GM18520 (cell line): ENCODE data around the gene CFAP46.
"Not testable (repeated sequence)": the region's sequence is repeated elsewhere in the genome, so short reads cannot be mapped to it uniquely, and the experiment has no call there.

Source experiments
- ATAC-seq: cut with Tn5 transposase; IDR thresholded peaks from one replicate; pipeline ENCODE4 v1.9.1; 2021; ENCODE audit not compliant: unreplicated experiment

Gene CFAP46

GRCh38 chr10:132779549-132780294, 162.6 kb downstream of the CFAP46 start:
- no peak for ATAC-seq

DNA sequence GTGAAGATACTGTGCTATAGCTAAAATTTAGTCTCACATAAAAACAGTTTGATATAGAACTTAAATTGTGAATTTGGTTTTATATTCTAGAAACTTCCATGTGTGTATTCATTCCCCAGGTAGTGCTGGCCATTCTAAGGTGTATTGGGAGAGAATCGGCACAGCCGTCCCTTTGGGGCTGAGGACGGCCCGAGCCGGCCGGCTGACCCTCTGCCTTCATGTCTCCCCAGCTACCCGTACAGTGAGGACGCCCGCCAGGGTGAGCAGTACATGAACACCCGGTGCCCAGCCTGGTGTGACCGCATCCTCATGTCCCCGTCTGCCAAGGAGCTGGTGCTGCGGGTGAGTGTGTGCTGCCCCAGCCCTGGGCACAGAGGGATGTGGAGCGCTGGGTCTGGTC, 164.9 kb downstream of the CFAP46 start:
- no peak for ATAC-seq

DNA sequence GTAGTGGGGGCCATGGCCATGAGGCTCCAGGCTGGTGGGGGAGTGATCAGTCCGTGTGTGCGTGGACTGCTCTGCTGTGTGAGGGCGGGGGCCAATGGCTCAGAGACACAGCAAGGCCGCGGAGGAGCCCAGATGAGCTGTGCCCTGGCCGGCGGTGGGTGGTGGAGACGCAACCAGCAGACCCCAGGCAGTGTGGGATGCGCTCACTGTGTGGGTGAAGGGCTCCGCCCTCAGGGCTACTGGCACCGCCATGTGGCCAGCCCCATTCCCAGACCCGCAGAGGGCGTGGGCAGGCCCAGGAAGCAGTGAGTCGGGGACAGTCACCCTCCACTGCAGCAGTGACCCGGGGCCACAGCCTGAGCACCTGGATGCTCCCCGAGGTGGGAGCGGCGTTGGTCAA, 165.5 kb downstream of the CFAP46 start:
- no peak for ATAC-seq

GRCh38 chr10:132776186-132776585, 166.2 kb downstream of the CFAP46 start:
- ATAC-seq: no peak

- no peak for ATAC-seq
Observed at GRCh38 chr10:132774902-132775863, 167.2 kb downstream of the CFAP46 start.

DNA sequence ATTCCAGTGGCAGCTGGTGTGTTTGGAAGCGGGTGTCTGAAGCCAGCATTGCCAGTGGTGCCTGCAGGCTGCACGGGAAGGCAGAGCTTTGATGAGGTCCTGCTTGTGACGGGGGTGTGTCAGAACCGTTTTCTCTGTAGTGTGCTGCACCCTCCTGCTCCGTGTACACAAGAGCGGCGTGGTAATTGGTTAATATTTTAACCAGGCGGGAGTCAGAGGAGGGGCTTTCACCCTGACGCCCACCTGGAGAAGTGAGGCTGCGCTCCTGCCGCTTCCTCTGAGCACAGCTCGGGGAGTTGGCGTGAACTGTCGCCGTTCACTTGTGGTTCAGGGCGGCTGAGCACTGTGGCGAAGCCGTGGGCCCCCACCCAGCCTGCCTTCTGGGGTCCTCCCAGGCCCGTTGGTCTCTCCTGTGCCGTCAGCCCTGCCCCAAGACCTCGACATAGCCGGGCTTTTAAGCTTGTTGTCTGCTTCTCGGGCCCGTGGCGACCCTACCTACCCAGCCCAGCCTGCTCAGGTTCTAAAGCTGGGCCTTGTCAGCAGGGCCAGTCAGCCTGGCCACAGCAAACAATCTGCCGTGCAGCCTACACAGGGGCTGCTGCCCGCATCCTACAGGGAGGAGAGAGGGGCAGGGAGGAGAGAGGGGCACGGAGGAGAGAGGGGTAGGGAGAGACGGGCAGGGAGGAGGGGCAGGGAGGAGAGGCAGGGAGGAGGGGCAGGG, 168.0 kb downstream of the CFAP46 start:
- ATAC-seq: no peak

DNA sequence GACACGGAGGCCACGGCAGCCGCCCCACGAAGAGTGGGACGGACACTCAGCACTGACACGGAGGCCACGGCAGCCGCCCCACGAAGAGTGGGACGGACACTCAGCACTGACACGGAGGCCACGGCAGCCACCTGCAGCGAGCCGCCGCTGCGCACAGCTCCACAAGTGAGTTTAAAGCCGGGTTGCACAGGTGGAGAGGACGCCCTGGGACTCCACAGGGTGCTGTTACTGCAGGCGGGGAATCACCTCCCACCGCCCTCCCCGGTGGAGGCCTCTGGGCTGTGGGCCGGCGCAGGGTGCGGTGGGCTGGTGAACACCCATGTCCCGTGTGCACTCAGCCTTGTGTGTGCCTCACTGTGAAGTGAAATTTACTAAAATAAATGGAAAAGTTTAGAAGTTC, 169.6 kb downstream of the CFAP46 start:
- not testable (repeated sequence) for ATAC-seq

- ATAC-seq: no peak
Observed at GRCh38 chr10:132770061-132771021, 172.0 kb downstream of the CFAP46 start.

GRCh38 chr10:132768346-132769248, 173.8 kb downstream of the CFAP46 start:
- ATAC-seq: no peak

GRCh38 chr10:132766291-132766690, 176.1 kb downstream of the CFAP46 start:
- ATAC-seq: no peak

DNA sequence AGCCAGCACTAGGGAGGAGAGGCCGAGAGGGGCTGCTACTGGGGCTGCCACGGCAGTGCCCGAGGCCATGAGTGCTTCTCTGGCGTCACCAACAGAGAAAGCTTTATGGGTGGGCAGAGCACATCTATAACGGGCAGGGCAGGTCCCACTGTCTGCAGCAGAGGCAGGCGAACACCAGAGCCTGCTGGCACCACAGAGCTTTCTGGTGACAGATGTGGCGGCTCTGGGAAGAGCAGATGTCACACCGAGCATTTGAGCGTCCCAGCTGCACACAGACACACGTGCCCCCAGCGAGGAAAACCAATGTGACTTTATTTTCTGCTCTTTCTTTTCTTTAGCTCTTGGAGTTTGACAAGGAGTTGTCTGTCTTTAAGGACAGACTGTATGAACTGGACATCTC, 176.9 kb downstream of the CFAP46 start:
- no peak for ATAC-seq

DNA sequence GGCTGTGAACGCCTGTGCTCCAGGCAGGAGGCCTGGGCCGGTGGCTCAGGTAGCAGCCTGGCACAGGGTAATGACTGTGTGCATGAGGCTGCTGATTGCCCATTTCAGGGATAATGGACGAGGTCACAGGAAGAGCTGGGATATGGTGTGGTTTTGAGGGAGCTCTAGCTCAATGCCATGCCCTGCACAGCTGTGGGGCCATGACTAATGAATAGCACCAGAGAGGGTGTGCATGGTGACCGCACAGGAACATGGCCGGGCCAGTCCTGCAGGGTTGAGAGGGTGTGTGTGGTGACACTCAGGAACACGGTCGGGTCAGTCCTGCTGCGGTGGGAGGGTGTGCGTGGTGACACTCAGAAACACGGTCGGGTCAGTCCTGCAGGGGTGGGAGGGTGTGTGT, 178.3 kb downstream of the CFAP46 start:
- ATAC-seq: no peak

- no peak for ATAC-seq
Observed at GRCh38 chr10:132763545-132763944, 178.8 kb downstream of the CFAP46 start.

DNA sequence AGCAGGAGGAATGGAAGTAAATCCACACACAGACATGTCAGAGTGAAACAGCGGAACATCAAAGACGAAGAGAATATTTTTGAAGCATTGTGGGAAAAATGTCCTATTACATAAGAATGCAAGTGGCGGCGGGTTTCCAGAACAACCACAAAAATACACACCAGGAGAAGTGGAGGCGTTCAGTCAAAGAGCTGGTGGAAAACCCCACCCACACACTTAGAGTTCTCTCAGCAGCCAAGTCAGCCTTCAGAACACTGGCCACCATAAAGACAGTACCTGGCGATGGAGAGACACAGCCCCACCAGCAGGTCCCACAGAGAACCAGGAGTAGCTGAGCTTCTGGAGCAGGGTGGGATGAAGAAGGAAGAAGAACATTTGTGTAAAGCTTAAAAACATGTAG, 180.1 kb downstream of the CFAP46 start:
- ATAC-seq: no peak

- no peak for ATAC-seq
Observed at GRCh38 chr10:132761395-132762060, 180.8 kb downstream of the CFAP46 start.

GRCh38 chr10:132758865-132759264, 183.5 kb downstream of the CFAP46 start:
- no peak for ATAC-seq
